Sigmoid colon (tissue), 4 donors: ENCODE results near the gene GTF3C5.

ENCODE experiments used
- CTCF ChIP-seq, 4 experiments: fragments of 450-650 bp in 3 of 4; fragments of 200-600 bp in 1 of 4; IDR thresholded peaks; one replicate each; pipeline ENCODE4 v1.5.1; 2016 to 2019; ENCODE audit warnings: antibody characterized with exemption in 4 of 4, mild to moderate bottlenecking in 3 of 4, moderate library complexity in 2 of 4
- EP300 ChIP-seq, 4 donors: sonication (generic); formaldehyde crosslinking; IDR thresholded peaks; one replicate each; pipeline ENCODE4 v1.6.1; 2017; ENCODE audit warnings: antibody characterized with exemption in 4 of 4
- POLR2AphosphoS5 ChIP-seq, 4 donors: sonication (generic); formaldehyde crosslinking; IDR thresholded peaks; one replicate each; pipeline ENCODE4 v1.6.1; 2017; ENCODE audit warnings: antibody characterized with exemption in 4 of 4

DNA sequence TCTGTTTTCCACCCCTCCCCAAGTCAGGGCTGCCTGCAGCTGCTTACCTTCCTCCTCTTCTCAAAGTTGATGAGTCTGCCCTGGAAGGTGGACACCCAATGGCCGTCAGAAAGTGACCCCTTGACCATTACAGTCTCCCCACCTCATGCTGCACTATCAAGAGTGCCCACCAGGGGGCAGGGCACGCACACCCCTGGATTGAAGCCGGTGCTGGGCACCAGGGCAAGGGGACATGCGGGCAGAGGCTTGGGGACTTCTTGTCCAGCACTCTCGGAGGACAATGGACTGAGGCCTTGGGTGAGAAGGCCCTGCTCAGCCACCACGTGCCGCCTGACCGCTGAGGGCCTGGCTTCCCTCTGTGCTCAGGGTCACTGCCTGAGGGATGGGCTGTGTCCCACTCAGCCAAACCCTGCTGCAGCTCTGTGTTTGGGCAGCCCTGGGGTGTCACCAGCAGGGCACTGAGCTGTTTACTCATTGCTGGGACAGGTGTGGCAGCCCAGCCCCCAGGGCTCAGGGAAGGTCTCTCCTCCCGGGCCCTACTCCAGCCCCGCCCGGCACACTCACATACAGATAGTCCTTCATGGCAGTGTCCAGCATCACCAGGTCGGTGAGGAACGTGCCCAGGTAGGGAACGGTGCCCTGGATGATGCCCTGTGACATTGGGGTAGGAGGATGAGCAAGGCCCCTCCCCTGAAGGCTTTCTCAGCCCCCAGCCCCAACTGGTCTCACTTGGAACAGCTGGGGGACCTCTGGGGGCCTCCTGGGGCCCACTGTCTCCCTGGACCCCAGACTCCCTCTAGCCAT lies 72.6 kb downstream of the GTF3C5 start:
- TF ChIP-seq CTCF (IDR thresholded peaks at IDR 0.05) (peak; percentile 86 to 99 (median 98)), EP300 (IDR thresholded peaks at IDR 0.05) (no peak), POLR2AphosphoS5 (IDR thresholded peaks at IDR 0.05) (peak in 2 of 4 donors; percentile 12 to 28)
